IMR-90 (cell line): Measurements from ENCODE around the gene MACROD1. TPM values are rescaled to one million over a fixed set of nuclear protein-coding genes. Genes with fewer than 3 reads are reported as not detected.
"Not testable (repeated sequence)": the region's sequence is repeated elsewhere in the genome, so short reads cannot be mapped to it uniquely, and the experiment has no call there.

ENCODE experiments used
- ATAC-seq: fragments of 200-7000 bp; cut with Tn5 transposase; 2 replicates; pipeline ENCODE4 v1.9.1; 2020; ENCODE audit warnings: low read depth, mild to moderate bottlenecking, moderate library complexity
- BruUV-seq: library from RNA; stranded (reverse); fragments of 400-500 nt; replicated peaks from 2 replicates; lab custom pipeline; 2021; lab: Mats Ljungman, UMichigan
- CTCF ChIA-PET: fragments of 300-600 bp; formaldehyde crosslinking; extraction: SDS; loops from one replicate; lab custom pipeline; 2021; ENCODE audit warnings: antibody characterized with exemption; lab: Yijun Ruan, JAX
- POLR2A ChIA-PET: fragments of 300-600 bp; sonication (Branson Sonifier 250); formaldehyde crosslinking; loops from one replicate; lab custom pipeline; 2022; ENCODE audit warnings: antibody characterized with exemption; ENCODE audit not compliant: unreplicated experiment; lab: Charles Lee
- DNase-seq: peaks from one replicate; pipeline ENCODE4 v3.0.0; 2013
- H2AFZ ChIP-seq: replicated peaks from 2 replicates; pipeline ENCODE3; 2013; ENCODE audit warnings: low read length, mild to moderate bottlenecking; ENCODE audit not compliant: poor library complexity
- H2AK5ac ChIP-seq: 2 replicates; pipeline ENCODE4 v1.6.1; 2013; ENCODE audit warnings: low read depth, low read length, inconsistent platforms
- H2AK9ac ChIP-seq: replicated peaks from 2 replicates; pipeline ENCODE3; 2013; ENCODE audit warnings: mild to moderate bottlenecking, low read depth, low read length, moderate library complexity; ENCODE audit not compliant: poor library complexity
- H2BK120ac ChIP-seq: 2 replicates; pipeline ENCODE4 v1.6.1; 2013; ENCODE audit warnings: low read depth, low read length, inconsistent platforms
- H2BK15ac ChIP-seq: 3 replicates; pipeline ENCODE4 v1.6.1; 2013; ENCODE audit warnings: low read depth, low read length, inconsistent platforms
- H2BK20ac ChIP-seq: 2 replicates; pipeline ENCODE4 v1.6.1; 2013; ENCODE audit warnings: low read depth, mild to moderate bottlenecking, inconsistent platforms, low read length, moderate library complexity
- H2BK5ac ChIP-seq: 2 replicates; pipeline ENCODE4 v1.6.1; 2013; ENCODE audit warnings: mild to moderate bottlenecking, low read depth, low read length, inconsistent platforms; ENCODE audit not compliant: poor library complexity, severe bottlenecking
- H3K14ac ChIP-seq: replicated peaks from 2 replicates; pipeline ENCODE4 v1.6.1; 2013; ENCODE audit warnings: low read depth, low read length, inconsistent platforms
- H3K18ac ChIP-seq: 2 replicates; pipeline ENCODE4 v1.6.1; 2013; ENCODE audit warnings: low read depth, low read length, control low read depth
- H3K23ac ChIP-seq: 2 replicates; pipeline ENCODE4 v1.6.1; 2013; ENCODE audit warnings: low read depth, low read length, inconsistent platforms
- H3K27ac ChIP-seq: 2 replicates; pipeline ENCODE4 v1.5.1; 2013; ENCODE audit warnings: mild to moderate bottlenecking, control low read depth, low read length; ENCODE audit not compliant: insufficient read depth
- H3K27me3 ChIP-seq: 2 replicates; pipeline ENCODE4 v1.6.1; 2013; ENCODE audit warnings: low read length; ENCODE audit not compliant: control insufficient read depth, insufficient read depth
- H3K36me3 ChIP-seq: 2 replicates; pipeline ENCODE4 v1.6.1; 2013; ENCODE audit warnings: low read length, mixed read lengths; ENCODE audit not compliant: control insufficient read depth, insufficient read depth
- H3K4ac ChIP-seq: 2 replicates; pipeline ENCODE4 v1.6.1; 2013; ENCODE audit warnings: low read depth, low read length, inconsistent platforms
- H3K4me1 ChIP-seq: 2 replicates; pipeline ENCODE4 v1.6.1; 2013; ENCODE audit warnings: low read length, mixed read lengths; ENCODE audit not compliant: control insufficient read depth, insufficient read depth
- H3K4me2 ChIP-seq: 2 replicates; pipeline ENCODE4 v1.6.1; 2013; ENCODE audit warnings: low read depth, mild to moderate bottlenecking, control low read depth, low read length, moderate library complexity
- H3K4me3 ChIP-seq: 2 replicates; pipeline ENCODE4 v1.5.1; 2013; ENCODE audit warnings: low read depth, mild to moderate bottlenecking, control low read depth, low read length, moderate library complexity; ENCODE audit not compliant: insufficient read depth
- H3K56ac ChIP-seq: 2 replicates; pipeline ENCODE4 v1.6.1; 2013; ENCODE audit warnings: low read length, inconsistent platforms; ENCODE audit not compliant: insufficient read depth; ENCODE audit errors: extremely low read depth
- H3K79me1 ChIP-seq, 2 experiments: 2 replicates each; pipeline ENCODE4 v1.6.1; 2013; ENCODE audit warnings: low read length in 2 of 2, inconsistent platforms in 1 of 2, low read depth in 1 of 2
- H3K9ac ChIP-seq: 2 replicates; pipeline ENCODE4 v1.6.1; 2013; ENCODE audit warnings: low read depth, low read length, control low read depth
- H3K9me1 ChIP-seq: 2 replicates; pipeline ENCODE4 v1.6.1; 2013; ENCODE audit warnings: low read length, inconsistent platforms; ENCODE audit not compliant: insufficient read depth
- H3K9me3 ChIP-seq: 2 replicates; pipeline ENCODE4 v1.6.1; 2013; ENCODE audit warnings: low read length; ENCODE audit not compliant: control insufficient read depth, insufficient read depth
- H4K20me1 ChIP-seq: 2 replicates; pipeline ENCODE4 v1.6.1; 2013; ENCODE audit warnings: low read length, inconsistent platforms; ENCODE audit not compliant: insufficient read depth
- H4K5ac ChIP-seq: 2 replicates; pipeline ENCODE4 v1.6.1; 2013; ENCODE audit warnings: mild to moderate bottlenecking, low read depth, low read length, control low read depth
- H4K8ac ChIP-seq, 2 experiments: 2 replicates each; pipeline ENCODE4 v1.6.1; 2013; ENCODE audit warnings: low read depth in 2 of 2, low read length in 2 of 2, control low read depth in 1 of 2, inconsistent platforms in 1 of 2
- H4K91ac ChIP-seq: 2 replicates; pipeline ENCODE4 v1.6.1; 2013; ENCODE audit warnings: low read depth, low read length, inconsistent platforms; ENCODE audit not compliant: insufficient read depth
- WGBS, 2 experiments: methylation state at CpG; one replicate each; pipeline versions ENCODE4 v1.1.5 to v1.1.7; 2013; ENCODE audit warnings: missing lambda C conversion rate in 2 of 2; ENCODE audit not compliant: insufficient read length in 1 of 2; ENCODE audit errors: extremely low coverage in 2 of 2; 5-methylcytosine and 5-hydroxymethylcytosine counted together
- dilution Hi-C: fragments of 300-500 bp; cut with HindIII; formaldehyde crosslinking; loops from one replicate; pipeline ENCODE4 v1.14.3; 2018; ENCODE audit warnings: low sequenced_read_pairs; ENCODE audit not compliant: unreplicated experiment
- in situ Hi-C: fragments of 300-500 bp; cut with MboI; formaldehyde crosslinking; loops from 3 replicates; pipeline ENCODE4 v1.14.3; 2019; ENCODE audit warnings: low sequenced_read_pairs, inconsistent platforms, mixed read lengths
- intact Hi-C: fragments of 100-400 bp; cut with micrococcal nuclease; formaldehyde crosslinking; loops from 2 replicates; pipeline ENCODE4 v1.10.0; 2022
- polyA plus RNA-seq, 3 experiments: library from polyadenylated mRNA; depleted of rRNA; stranded (reverse); fragments of >200 nt; gene quantifications; 2 replicates each; pipeline ENCODE4 v1.2.3, GENCODE V29; 2012; ENCODE audit warnings: low replicate concordance in 1 of 3
- total RNA-seq: library from RNA; depleted of rRNA; stranded (reverse); fragments of >200 nt; gene quantifications from 2 replicates; pipeline ENCODE4 v1.2.3, GENCODE V29; 2012

MACROD1 gene
- total and polyA plus RNA-seq, 2 of the 4 experiments (the other 2 are of a cell fraction): 2.5 to 9.3 TPM

DNA sequence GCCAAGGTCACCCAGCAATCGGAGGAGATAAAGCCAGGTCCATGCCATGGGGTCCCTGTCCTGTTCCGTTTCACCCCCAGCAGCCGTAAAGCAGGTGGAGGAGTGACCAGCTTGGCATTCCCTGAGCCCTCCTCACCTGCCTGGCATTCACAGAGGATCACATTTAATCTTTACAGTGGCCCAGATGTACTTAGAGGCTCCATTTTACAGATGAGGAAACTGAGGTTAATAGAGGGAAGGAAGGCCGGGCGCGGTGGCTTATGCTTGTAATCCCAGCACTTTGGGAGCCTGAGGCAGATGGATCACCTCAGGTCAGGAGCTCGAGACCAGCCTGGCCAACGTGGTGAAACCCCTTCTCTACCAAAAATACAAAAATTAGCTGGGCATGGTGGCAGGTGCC, 118.5 kb downstream of the MACROD1 start:
- H2AK9ac ChIP-seq, H3K14ac ChIP-seq, H3K9me1 ChIP-seq, H2AFZ ChIP-seq, H2BK120ac ChIP-seq, H4K20me1 ChIP-seq, in situ Hi-C loops, H3K23ac ChIP-seq, H3K56ac ChIP-seq, H3K4me3 ChIP-seq, H3K4ac ChIP-seq, H2BK20ac ChIP-seq, H3K27me3 ChIP-seq, H3K4me1 ChIP-seq, H3K9me3 ChIP-seq, intact Hi-C loops, H3K79me1 ChIP-seq, DNase-seq, H2BK5ac ChIP-seq, H4K8ac ChIP-seq, H2BK15ac ChIP-seq, H3K27ac ChIP-seq, dilution Hi-C loops, H3K18ac ChIP-seq, ATAC-seq, H4K91ac ChIP-seq, H2AK5ac ChIP-seq, CTCF ChIA-PET, POLR2A ChIA-PET, H4K5ac ChIP-seq, BruUV-seq, H3K9ac ChIP-seq, H3K36me3 ChIP-seq, H3K4me2 ChIP-seq: not testable (repeated sequence)
- WGBS, 2 experiments: 100% methylated on average over 2 of the region's 8 CpGs; no CpG with 5 or more reads in 1 of the 2 experiments
